SK-N-SH (cell line): ENCODE data around the gene THADA. TPM values are rescaled to one million over a fixed set of nuclear protein-coding genes. Genes with fewer than 3 reads are reported as not detected.

Experiments
- CTCF ChIA-PET: fragments of 300-600, 350-600 bp; formaldehyde crosslinking; extraction: SDS; loops from one replicate; lab custom pipeline; 2021; lab: Yijun Ruan, JAX
- POLR2A ChIA-PET: fragments of 350-600 bp; sonication (Branson Sonifier 250); formaldehyde crosslinking; extraction: SDS; loops from one replicate; lab custom pipeline; 2020; ENCODE audit warnings: antibody characterized with exemption, inconsistent platforms; lab: Yijun Ruan, JAX
- DNase-seq: peaks from one replicate; pipeline ENCODE4 v3.0.0; 2012
- H2AFZ ChIP-seq: fragments of 200-600 bp; sonication (generic); 2 replicates; pipeline ENCODE4 v1.8.1; 2016; ENCODE audit warnings: antibody characterized with exemption, mild to moderate bottlenecking, low read depth
- H3F3A ChIP-seq: fragments of 200-600 bp; sonication (generic); replicated peaks from 2 replicates; pipeline ENCODE3; 2016; ENCODE audit warnings: antibody characterized with exemption, mild to moderate bottlenecking; ENCODE audit not compliant: insufficient read depth
- H3K27ac ChIP-seq, 2 experiments: fragments of 200-500 bp in 1 of 2; fragments of 200-600 bp in 1 of 2; sonication (Bioruptor generic) in 1 of 2; sonication (generic), shearing (Covaris generic) in 1 of 2; 2 replicates each; pipeline versions ENCODE4 v1.5.1 to v1.6.1; 2014 to 2016; ENCODE audit warnings: low read depth in 2 of 2, inconsistent platforms in 1 of 2, low read length in 1 of 2, mild to moderate bottlenecking in 1 of 2, mixed read lengths in 1 of 2
- H3K27me3 ChIP-seq: fragments of 200-600 bp; sonication (generic), shearing (Covaris generic); 2 replicates; pipeline ENCODE4 v1.6.1; 2016; ENCODE audit warnings: mixed run types; ENCODE audit not compliant: insufficient read depth
- H3K36me3 ChIP-seq, 2 experiments: fragments of 200-500 bp in 1 of 2; fragments of 200-600 bp in 1 of 2; sonication (Bioruptor generic) in 1 of 2; sonication (generic) in 1 of 2; replicated peaks in 1 of 2; 2 replicates each; pipeline versions ENCODE3 to v1.5.1; 2014 to 2016; ENCODE audit warnings: low read length in 1 of 2, mild to moderate bottlenecking in 1 of 2; ENCODE audit not compliant: insufficient read depth in 2 of 2, control insufficient read depth in 1 of 2
- H3K4me1 ChIP-seq, 2 experiments: fragments of 200-500 bp in 1 of 2; fragments of 200-600 bp in 1 of 2; sonication (Bioruptor generic) in 1 of 2; sonication (generic), shearing (Covaris generic) in 1 of 2; 2 replicates each; pipeline versions ENCODE4 v1.5.1 to v1.6.1; 2014 to 2016; ENCODE audit warnings: low read depth in 1 of 2, low read length in 1 of 2, mixed run types in 1 of 2; ENCODE audit not compliant: insufficient read depth in 2 of 2, control insufficient read depth in 1 of 2
- H3K4me2 ChIP-seq: fragments of 200-600 bp; sonication (generic), shearing (Covaris generic); 2 replicates; pipeline ENCODE4 v1.6.1; 2017; ENCODE audit warnings: mixed run types
- H3K4me3 ChIP-seq, 2 experiments: fragments of 200-500 bp in 1 of 2; fragments of 200-600 bp in 1 of 2; sonication (Bioruptor generic) in 1 of 2; sonication (generic), shearing (Covaris generic) in 1 of 2; 2 replicates each; pipeline versions ENCODE4 v1.5.1 to v1.8.1; 2014 to 2016; ENCODE audit warnings: low read depth in 2 of 2, inconsistent platforms in 1 of 2, low read length in 1 of 2, mild to moderate bottlenecking in 1 of 2, mixed read lengths in 1 of 2, moderate library complexity in 1 of 2
- H3K79me2 ChIP-seq: fragments of 200-600 bp; sonication (generic); 2 replicates; pipeline ENCODE4 v1.8.1; 2017; ENCODE audit warnings: mild to moderate bottlenecking; ENCODE audit not compliant: insufficient read depth
- H3K9ac ChIP-seq: fragments of 200-600 bp; sonication (generic); 2 replicates; pipeline ENCODE4 v1.6.1; 2017; ENCODE audit warnings: mixed run types
- H3K9me2 ChIP-seq: fragments of 200-600 bp; sonication (generic); 2 replicates; pipeline ENCODE4 v1.6.1; 2017; ENCODE audit warnings: mixed run types
- H3K9me3 ChIP-seq: fragments of 200-600 bp; sonication (generic); 2 replicates; pipeline ENCODE4 v1.6.1; 2017; ENCODE audit warnings: mixed run types, mild to moderate bottlenecking, moderate library complexity
- H4K20me1 ChIP-seq: fragments of 200-600 bp; sonication (generic); 2 replicates; pipeline ENCODE4 v1.6.1; 2017; ENCODE audit warnings: mild to moderate bottlenecking, mixed run types; ENCODE audit not compliant: insufficient read depth
- CTCF ChIP-seq: fragments of 200-600 bp; sonication (generic); IDR thresholded peaks from 2 replicates; pipeline ENCODE4 v1.6.1; 2017; ENCODE audit warnings: antibody characterized with exemption, mild to moderate bottlenecking, moderate library complexity
- EP300 ChIP-seq, 2 experiments: IDR thresholded peaks; 2 replicates each; pipeline versions ENCODE4 v1.4.0 to v1.6.1; 2012; ENCODE audit warnings: borderline replicate concordance in 1 of 2, low read depth in 1 of 2, low read length in 1 of 2
- FOSL2 ChIP-seq: IDR thresholded peaks from 2 replicates; pipeline ENCODE4 v1.4.0; 2012; ENCODE audit warnings: low read depth, mild to moderate bottlenecking, moderate library complexity, borderline replicate concordance
- GATA2 ChIP-seq: sonication (generic); formaldehyde crosslinking; IDR thresholded peaks from 2 replicates; pipeline ENCODE4 v1.5.0; 2020; ENCODE audit warnings: mild to moderate bottlenecking, missing genetic modification reagents
- JUND ChIP-seq: IDR thresholded peaks from 2 replicates; pipeline ENCODE4 v1.4.0; 2012
- MAX ChIP-seq: IDR thresholded peaks from 2 replicates; pipeline ENCODE4 v1.4.0; 2012; ENCODE audit warnings: low read depth
- PBX3 ChIP-seq: IDR thresholded peaks from 2 replicates; pipeline ENCODE4; 2012
- RAD21 ChIP-seq: IDR thresholded peaks from 2 replicates; pipeline ENCODE4 v1.6.1; 2012; ENCODE audit warnings: mild to moderate bottlenecking, low read length
- SIN3A ChIP-seq: IDR thresholded peaks from 2 replicates; pipeline ENCODE4 v1.6.1; 2012; ENCODE audit warnings: low read depth, mild to moderate bottlenecking, low read length, moderate library complexity, borderline replicate concordance
- TCF12 ChIP-seq: IDR thresholded peaks from 2 replicates; pipeline ENCODE4 v1.4.0; 2012
- USF1 ChIP-seq: IDR thresholded peaks from 2 replicates; pipeline ENCODE4 v1.4.0; 2012; ENCODE audit warnings: low read depth, borderline replicate concordance
- USF2 ChIP-seq: fragments of 150-350 bp; IDR thresholded peaks from 2 replicates; pipeline ENCODE4 v1.6.1; 2017; ENCODE audit warnings: antibody characterized with exemption, low read length, low read depth, borderline replicate concordance
- YY1 ChIP-seq: IDR thresholded peaks from 2 replicates; pipeline ENCODE4 v1.4.0; 2012; ENCODE audit warnings: low read depth, mild to moderate bottlenecking
- WGBS: methylation state at CpG from one replicate; pipeline ENCODE4 v1.1.6; 2017; ENCODE audit warnings: low lambda C conversion rate; 5-methylcytosine and 5-hydroxymethylcytosine counted together
- polyA plus RNA-seq, 3 experiments: library from polyadenylated mRNA; depleted of rRNA; stranded (reverse); fragments of >200 nt; gene quantifications; 2 replicates each; pipeline ENCODE4 v1.2.3, GENCODE V29; 2012

The THADA gene
- polyA plus RNA-seq, 1 of the 3 experiments (the other 2 are of a cell fraction), result 25.6 TPM

- TF ChIP-seq MAX (no peak), RAD21 (no peak), PBX3 (no peak), USF1 (no peak), CTCF (no peak), SIN3A (no peak), USF2 (no peak), JUND (no peak), TCF12 (no peak), YY1 (no peak), EP300 (IDR thresholded peaks at IDR 0.05; ENCODE audit: borderline replicate concordance in 1 of 2, low read depth in 1 of 2, low read length in 1 of 2) (no peak), GATA2 (CRISPR knock-in tag) (no peak), FOSL2 (no peak)
- Histone ChIP-seq H3K27me3 (no peaks in the 10 kb centered on the region), H3K9me3 (no peaks in the 10 kb centered on the region), H2AFZ (no peak overlapping the region), H4K20me1 (no peaks in the 10 kb centered on the region), H3K27ac (no peak overlapping the region), H3K4me2 (no peak overlapping the region), H3K4me3 (no peak overlapping the region), H3K9me2 (no peaks in the 10 kb centered on the region), H3K36me3 (no peaks in the 10 kb centered on the region), H3K9ac (no peak overlapping the region), H3F3A (no peaks in the 10 kb centered on the region), H3K4me1 (peaks cover 0 to 7% of the 10 kb centered on the region in 2 experiments; a peak in 1 of 4 replicates), H3K79me2 (no peaks in the 10 kb centered on the region)
- DNase-seq, result no peak
- 96% methylated on average over 15 of the region's 16 CpGs for WGBS
- ChIA-PET POLR2A (interaction anchor here (0.6 kb wide), 1 partner anchor 10 kb away, joined by 3 read pairs; no protein-coding TSS in a partner anchor), CTCF (interaction anchor here (0.6 to 1.5 kb wide), 4 partner anchors 17 to 388 kb away, joined by 3 to 4 read pairs (median 3); no protein-coding TSS in a partner anchor)
These were observed 407.1 kb downstream of the THADA start for GRCh38 chr2:43188561-43189386.
